ENCODE measurements around the gene SPTLC2. TPM values are rescaled to one million over a fixed set of nuclear protein-coding genes. Genes with fewer than 3 reads are reported as not detected.
"Not testable (repeated sequence)": the region's sequence is repeated elsewhere in the genome, so short reads cannot be mapped to it uniquely, and the experiment has no call there.

SPTLC2 gene
- total RNA-seq, 1 donor from 2014 or later = 23.1 TPM

DNA sequence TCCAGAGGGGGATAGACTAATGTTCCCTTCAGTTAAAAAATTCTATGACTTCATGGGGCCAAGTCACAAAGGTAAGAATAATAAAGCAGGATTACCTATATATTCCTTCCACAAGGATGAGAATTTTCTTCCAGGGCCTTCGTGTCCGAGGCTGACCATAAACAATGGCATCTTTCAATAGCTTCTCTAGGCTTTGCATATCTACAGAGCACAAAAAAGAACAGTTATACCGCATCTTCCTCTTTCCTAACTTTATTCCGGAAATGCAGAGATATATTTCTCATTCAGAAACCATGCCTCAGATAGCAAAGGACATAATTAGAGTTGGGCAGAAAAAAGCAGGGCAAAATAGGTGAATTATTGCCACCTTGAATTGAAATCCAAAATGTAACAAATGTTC, 59.5 kb downstream of the SPTLC2 start:
- no peak for TF ChIP-seq POLR2AphosphoS5 (IDR thresholded peaks at IDR 0.05; ENCODE audit: insufficient read depth in 1 of 2, low read depth in 1 of 2)
- TF ChIP-seq POLR2A (IDR thresholded peaks at IDR 0.05) = no peak
- TF ChIP-seq, protein P1, sequence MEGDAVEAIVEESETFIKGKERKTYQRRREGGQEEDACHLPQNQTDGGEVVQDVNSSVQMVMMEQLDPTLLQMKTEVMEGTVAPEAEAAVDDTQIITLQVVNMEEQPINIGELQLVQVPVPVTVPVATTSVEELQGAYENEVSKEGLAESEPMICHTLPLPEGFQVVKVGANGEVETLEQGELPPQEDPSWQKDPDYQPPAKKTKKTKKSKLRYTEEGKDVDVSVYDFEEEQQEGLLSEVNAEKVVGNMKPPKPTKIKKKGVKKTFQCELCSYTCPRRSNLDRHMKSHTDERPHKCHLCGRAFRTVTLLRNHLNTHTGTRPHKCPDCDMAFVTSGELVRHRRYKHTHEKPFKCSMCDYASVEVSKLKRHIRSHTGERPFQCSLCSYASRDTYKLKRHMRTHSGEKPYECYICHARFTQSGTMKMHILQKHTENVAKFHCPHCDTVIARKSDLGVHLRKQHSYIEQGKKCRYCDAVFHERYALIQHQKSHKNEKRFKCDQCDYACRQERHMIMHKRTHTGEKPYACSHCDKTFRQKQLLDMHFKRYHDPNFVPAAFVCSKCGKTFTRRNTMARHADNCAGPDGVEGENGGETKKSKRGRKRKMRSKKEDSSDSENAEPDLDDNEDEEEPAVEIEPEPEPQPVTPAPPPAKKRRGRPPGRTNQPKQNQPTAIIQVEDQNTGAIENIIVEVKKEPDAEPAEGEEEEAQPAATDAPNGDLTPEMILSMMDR (IDR thresholded peaks at IDR 0.05) = no peak
- intact Hi-C loops (cut with DNase I) = no loop called here
- Histone ChIP-seq H3K4me1 (no peaks in the 10 kb centered on the region), H3K36me3 (peaks cover 0 to 31% of the 10 kb centered on the region in 2 donors), H3K27ac (no peak overlapping the region), H3K9me3 (no peaks in the 10 kb centered on the region), H3K4me3 (no peak overlapping the region), H3K27me3 (no peaks in the 10 kb centered on the region)
- DNase-seq (ENCODE audit: extremely low spot score in 2 of 2) = no peak

DNA sequence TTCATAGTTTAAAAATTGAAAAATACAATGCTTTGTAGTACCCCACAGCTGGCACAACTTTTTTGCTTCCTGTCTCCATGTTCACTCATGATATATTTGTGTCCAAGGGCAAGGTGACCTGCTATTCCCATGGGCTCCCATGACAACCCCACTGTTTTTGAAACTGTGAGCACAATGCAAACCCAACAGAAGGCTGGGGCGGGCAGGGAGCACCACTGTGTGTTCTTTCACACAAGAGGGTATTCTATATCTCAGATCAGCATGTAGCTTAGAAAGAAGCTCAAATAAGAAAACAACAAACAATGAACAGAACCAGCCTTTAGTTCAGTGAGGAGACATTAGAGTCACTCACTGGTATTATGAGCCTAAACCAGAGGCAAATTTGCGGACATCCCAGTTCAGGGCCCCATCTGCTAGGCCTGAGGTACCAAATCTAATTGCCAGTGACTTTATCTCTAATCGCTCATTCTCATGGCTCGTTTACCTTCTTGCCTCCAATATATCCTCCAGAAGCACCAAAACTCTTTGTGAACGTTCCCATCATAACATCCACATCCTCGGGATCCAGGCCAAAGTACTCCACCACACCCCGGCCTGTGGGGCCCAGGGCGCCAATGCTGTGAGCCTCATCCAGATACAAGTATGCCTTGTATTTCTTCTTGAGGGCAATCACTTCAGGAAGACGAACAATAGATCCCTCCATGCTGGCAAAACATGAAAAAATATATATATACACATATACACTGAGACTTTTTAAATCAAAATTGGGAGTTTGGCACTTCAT, 61.4 kb downstream of the SPTLC2 start:
- H3K27ac ChIP-seq = no peak overlapping the region
- H3K9me3 ChIP-seq = no peaks in the 10 kb centered on the region
- peaks cover 0 to 30% of the 10 kb centered on the region in 2 donors for H3K36me3 ChIP-seq
- H3K27me3 ChIP-seq = no peaks in the 10 kb centered on the region
- H3K4me1 ChIP-seq = no peaks in the 10 kb centered on the region
- TF ChIP-seq POLR2AphosphoS5 (IDR thresholded peaks at IDR 0.05; ENCODE audit: insufficient read depth in 1 of 2, low read depth in 1 of 2) (no peak), POLR2A (IDR thresholded peaks at IDR 0.05) (no peak)
- TF ChIP-seq, protein P1 (IDR thresholded peaks at IDR 0.05) = no peak
- no peak for DNase-seq (ENCODE audit: extremely low spot score in 2 of 2)
- intact Hi-C loops (cut with DNase I) = no loop called here
- no peak overlapping the region for H3K4me3 ChIP-seq

GRCh38 chr14:77554207-77554606, 62.2 kb downstream of the SPTLC2 start:
- H3K27me3 ChIP-seq = no peaks in the 10 kb centered on the region
- H3K4me3 ChIP-seq = no peak overlapping the region
- no peaks in the 10 kb centered on the region for H3K4me1 ChIP-seq
- H3K9me3 ChIP-seq = no peaks in the 10 kb centered on the region
- no peak for DNase-seq (ENCODE audit: extremely low spot score in 2 of 2)
- no peak for TF ChIP-seq POLR2A (IDR thresholded peaks at IDR 0.05)
- TF ChIP-seq POLR2AphosphoS5 (IDR thresholded peaks at IDR 0.05; ENCODE audit: insufficient read depth in 1 of 2, low read depth in 1 of 2) = no peak
- TF ChIP-seq, protein P1 (IDR thresholded peaks at IDR 0.05) = no peak
- intact Hi-C loops (cut with DNase I) = no loop called here
- peaks cover 0 to 31% of the 10 kb centered on the region in 2 donors for H3K36me3 ChIP-seq
- no peak overlapping the region for H3K27ac ChIP-seq

GRCh38 chr14:77549451-77549850, 67.0 kb downstream of the SPTLC2 start:
- Histone ChIP-seq H3K9me3 (no peaks in the 10 kb centered on the region), H3K36me3 (peaks cover 0 to 25% of the 10 kb centered on the region in 2 donors), H3K27ac (no peak overlapping the region), H3K4me3 (no peak overlapping the region), H3K4me1 (no peaks in the 10 kb centered on the region), H3K27me3 (no peaks in the 10 kb centered on the region)
- TF ChIP-seq POLR2A (IDR thresholded peaks at IDR 0.05) (no peak), POLR2AphosphoS5 (IDR thresholded peaks at IDR 0.05; ENCODE audit: insufficient read depth in 1 of 2, low read depth in 1 of 2) (no peak)
- TF ChIP-seq, protein P1 (IDR thresholded peaks at IDR 0.05) = no peak
- DNase-seq (ENCODE audit: extremely low spot score in 2 of 2) = no peak
- intact Hi-C loops (cut with DNase I) = no loop called here

GRCh38 chr14:77547512-77548180, 68.8 kb downstream of the SPTLC2 start:
- H3K4me3 ChIP-seq = no peak overlapping the region
- peaks cover 0 to 25% of the 10 kb centered on the region in 2 donors for H3K36me3 ChIP-seq
- no peaks in the 10 kb centered on the region for H3K9me3 ChIP-seq
- DNase-seq (ENCODE audit: extremely low spot score in 2 of 2) = no peak
- intact Hi-C loops (cut with DNase I) = no loop called here
- peaks cover 12% of the 10 kb centered on the region for H3K4me1 ChIP-seq
- no peak for TF ChIP-seq POLR2AphosphoS5 (IDR thresholded peaks at IDR 0.05; ENCODE audit: insufficient read depth in 1 of 2, low read depth in 1 of 2)
- TF ChIP-seq, protein P1 (IDR thresholded peaks at IDR 0.05) = no peak
- no peak for TF ChIP-seq POLR2A (IDR thresholded peaks at IDR 0.05)
- no peaks in the 10 kb centered on the region for H3K27me3 ChIP-seq
- H3K27ac ChIP-seq = no peak overlapping the region

GRCh38 chr14:77545171-77545570, 71.3 kb downstream of the SPTLC2 start:
- H3K9me3 ChIP-seq; H3K27me3 ChIP-seq; H3K27ac ChIP-seq; DNase-seq (ENCODE audit: extremely low spot score in 2 of 2); intact Hi-C loops (cut with DNase I); H3K4me3 ChIP-seq: not testable (repeated sequence)
- peaks cover 0 to 20% of the 10 kb centered on the region in 2 donors for H3K36me3 ChIP-seq
- peaks cover 24% of the 10 kb centered on the region for H3K4me1 ChIP-seq
